NCI-H1694 (cell line): Measurements from ENCODE around the gene AHDC1.

Experiments
- DNase-seq: peaks from one replicate; lab custom pipeline; 2025; lab: John Stamatoyannopoulos, UW

AHDC1 gene

GRCh38 chr1:27614043-27614624 lies 10.2 kb upstream of the AHDC1 start:
- DNase-seq, result no peak

- no peak for DNase-seq
Observed at GRCh38 chr1:27612718-27613117, 8.8 kb upstream of the AHDC1 start.

- no peak for DNase-seq
Observed at GRCh38 chr1:27611450-27611849, 7.5 kb upstream of the AHDC1 start.

GRCh38 chr1:27609618-27610240 lies 5.8 kb upstream of the AHDC1 start:
- DNase-seq, result no peak

- no peak for DNase-seq
Observed at GRCh38 chr1:27609210-27609555, 5.2 kb upstream of the AHDC1 start.

GRCh38 chr1:27607239-27607804 lies 3.4 kb upstream of the AHDC1 start:
- DNase-seq, result no peak

- no peak for DNase-seq
Observed at GRCh38 chr1:27606708-27607238, 2.8 kb upstream of the AHDC1 start.

GRCh38 chr1:27605796-27606707 lies 2.1 kb upstream of the AHDC1 start:
- DNase-seq, result no peak

- no peak for DNase-seq
Observed at GRCh38 chr1:27605300-27605766, 1.4 kb upstream of the AHDC1 start.

- DNase-seq, result no peak
Observed at GRCh38 chr1:27604579-27605299, 795 bp upstream of the AHDC1 start.

GRCh38 chr1:27603309-27603680 lies 649 bp downstream of the AHDC1 start:
- no peak for DNase-seq

- no peak for DNase-seq
Observed at GRCh38 chr1:27602462-27603308, 1.3 kb downstream of the AHDC1 start.

- DNase-seq, result no peak
Observed at GRCh38 chr1:27601771-27602461, 2.0 kb downstream of the AHDC1 start.

- DNase-seq, result no peak
Observed at GRCh38 chr1:27601321-27601770, 2.6 kb downstream of the AHDC1 start.

GRCh38 chr1:27600498-27601175 lies 3.3 kb downstream of the AHDC1 start:
- peak; percentile 83 for DNase-seq

GRCh38 chr1:27599605-27600497 lies 4.1 kb downstream of the AHDC1 start:
- no peak for DNase-seq

GRCh38 chr1:27598902-27599528 lies 4.9 kb downstream of the AHDC1 start:
- DNase-seq, result no peak

- DNase-seq, result no peak
Observed at GRCh38 chr1:27598295-27598687, 5.7 kb downstream of the AHDC1 start.
